Measurements from ENCODE around the gene KRTAP1-5. TPM values are rescaled to one million over a fixed set of nuclear protein-coding genes. Genes with fewer than 3 reads are reported as not detected.
A peak's percentile ranks its signal among the peaks of the same experiment; 100 is the strongest.

KRTAP1-5 gene
- total and polyA plus RNA-seq, 2 experiments from 2014 or later, result not detected

DNA sequence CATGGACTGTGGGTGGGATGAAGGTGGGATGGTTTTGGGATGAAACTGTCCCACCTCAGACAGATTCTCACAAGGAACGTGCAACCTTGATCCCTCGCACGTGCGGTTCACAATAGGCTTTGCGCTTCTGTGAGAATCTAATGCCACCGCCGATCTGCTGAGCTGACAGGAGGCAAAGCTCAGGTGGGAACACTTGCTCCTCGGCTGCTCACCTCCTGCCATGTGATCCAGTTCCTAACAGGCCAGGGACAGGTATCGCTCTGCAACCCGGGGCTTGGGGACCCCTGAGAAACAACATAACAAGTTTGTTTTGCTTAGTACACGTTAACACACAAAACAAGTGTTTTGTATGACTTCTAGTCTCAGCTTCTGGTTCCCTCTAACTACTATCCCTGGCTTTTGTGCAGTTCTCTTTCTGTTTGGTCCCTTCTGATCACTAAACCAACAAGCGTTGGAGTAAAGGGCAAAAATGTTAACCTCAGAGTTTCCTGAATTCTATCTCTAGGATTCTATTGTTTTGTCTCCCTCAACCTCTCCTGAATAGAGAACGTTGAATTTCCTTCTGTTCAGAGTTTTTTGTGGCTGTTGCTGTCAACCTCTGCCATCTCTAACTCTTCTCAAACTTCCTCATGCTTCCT, 10.3 kb downstream of the KRTAP1-5 start:
- Histone ChIP-seq H3K4me3 (no peak overlapping the region), H3K9me2 (ENCODE audit: insufficient read depth) (no peaks in the 10 kb centered on the region), H3K4me2 (no peak overlapping the region), H3K36me3 (ENCODE audit: insufficient read depth) (no peaks in the 10 kb centered on the region), H4K20me1 (replicated peaks; ENCODE audit: insufficient read depth) (no peaks in the 10 kb centered on the region), H2AFZ (peak overlapping the region; percentile 59; the same call in 1 of the 2 replicates), H3K27me3 (ENCODE audit: insufficient read depth) (no peaks in the 10 kb centered on the region), H3K79me2 (replicated peaks; ENCODE audit: insufficient read depth) (no peaks in the 10 kb centered on the region), H3K27ac (ENCODE audit: low read depth) (no peak overlapping the region), H3K4me1 (ENCODE audit: insufficient read depth) (no peaks in the 10 kb centered on the region), H3F3A (replicated peaks; ENCODE audit: low read depth) (no peaks in the 10 kb centered on the region)
- no peak overlapping the region for H3K4me3 Mint-ChIP-seq
- H3K9me3 Mint-ChIP-seq, result no peaks in the 10 kb centered on the region
- no peaks in the 10 kb centered on the region for H3K4me1 Mint-ChIP-seq
- no peak for ATAC-seq
- no peaks in the 10 kb centered on the region for H3K27me3 Mint-ChIP-seq (ENCODE audit: insufficient read depth, low read depth, poor library complexity)
- TF ChIP-seq, protein P1, sequence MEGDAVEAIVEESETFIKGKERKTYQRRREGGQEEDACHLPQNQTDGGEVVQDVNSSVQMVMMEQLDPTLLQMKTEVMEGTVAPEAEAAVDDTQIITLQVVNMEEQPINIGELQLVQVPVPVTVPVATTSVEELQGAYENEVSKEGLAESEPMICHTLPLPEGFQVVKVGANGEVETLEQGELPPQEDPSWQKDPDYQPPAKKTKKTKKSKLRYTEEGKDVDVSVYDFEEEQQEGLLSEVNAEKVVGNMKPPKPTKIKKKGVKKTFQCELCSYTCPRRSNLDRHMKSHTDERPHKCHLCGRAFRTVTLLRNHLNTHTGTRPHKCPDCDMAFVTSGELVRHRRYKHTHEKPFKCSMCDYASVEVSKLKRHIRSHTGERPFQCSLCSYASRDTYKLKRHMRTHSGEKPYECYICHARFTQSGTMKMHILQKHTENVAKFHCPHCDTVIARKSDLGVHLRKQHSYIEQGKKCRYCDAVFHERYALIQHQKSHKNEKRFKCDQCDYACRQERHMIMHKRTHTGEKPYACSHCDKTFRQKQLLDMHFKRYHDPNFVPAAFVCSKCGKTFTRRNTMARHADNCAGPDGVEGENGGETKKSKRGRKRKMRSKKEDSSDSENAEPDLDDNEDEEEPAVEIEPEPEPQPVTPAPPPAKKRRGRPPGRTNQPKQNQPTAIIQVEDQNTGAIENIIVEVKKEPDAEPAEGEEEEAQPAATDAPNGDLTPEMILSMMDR (conservative IDR thresholded peaks at IDR 0.05; ENCODE audit: low read depth in 2 of 2), result no peak
- TF ChIP-seq ZNF331 (CRISPR knock-in tag; IDR thresholded peaks at IDR 0.05; ENCODE audit: low read depth) (no peak), POLR2AphosphoS5 (IDR thresholded peaks at IDR 0.05; ENCODE audit: low read depth) (no peak), EZH2 (IDR thresholded peaks at IDR 0.05; ENCODE audit: low read depth, unreplicated experiment) (no peak), STAT1 (IDR thresholded peaks at IDR 0.05; ENCODE audit: unreplicated experiment) (no peak), EZH2phosphoT487 (IDR thresholded peaks at IDR 0.05; ENCODE audit: unreplicated experiment) (no peak), CREB1 (CRISPR knock-in tag; IDR thresholded peaks at IDR 0.05; ENCODE audit: low read depth) (no peak), JUNB (IDR thresholded peaks at IDR 0.05; ENCODE audit: unreplicated experiment) (no peak), NANOG (IDR thresholded peaks at IDR 0.05; ENCODE audit: borderline replicate concordance) (no peak), ZNF114 (CRISPR knock-in tag; IDR thresholded peaks at IDR 0.05) (no peak)
- TF ChIP-seq, protein P2, sequence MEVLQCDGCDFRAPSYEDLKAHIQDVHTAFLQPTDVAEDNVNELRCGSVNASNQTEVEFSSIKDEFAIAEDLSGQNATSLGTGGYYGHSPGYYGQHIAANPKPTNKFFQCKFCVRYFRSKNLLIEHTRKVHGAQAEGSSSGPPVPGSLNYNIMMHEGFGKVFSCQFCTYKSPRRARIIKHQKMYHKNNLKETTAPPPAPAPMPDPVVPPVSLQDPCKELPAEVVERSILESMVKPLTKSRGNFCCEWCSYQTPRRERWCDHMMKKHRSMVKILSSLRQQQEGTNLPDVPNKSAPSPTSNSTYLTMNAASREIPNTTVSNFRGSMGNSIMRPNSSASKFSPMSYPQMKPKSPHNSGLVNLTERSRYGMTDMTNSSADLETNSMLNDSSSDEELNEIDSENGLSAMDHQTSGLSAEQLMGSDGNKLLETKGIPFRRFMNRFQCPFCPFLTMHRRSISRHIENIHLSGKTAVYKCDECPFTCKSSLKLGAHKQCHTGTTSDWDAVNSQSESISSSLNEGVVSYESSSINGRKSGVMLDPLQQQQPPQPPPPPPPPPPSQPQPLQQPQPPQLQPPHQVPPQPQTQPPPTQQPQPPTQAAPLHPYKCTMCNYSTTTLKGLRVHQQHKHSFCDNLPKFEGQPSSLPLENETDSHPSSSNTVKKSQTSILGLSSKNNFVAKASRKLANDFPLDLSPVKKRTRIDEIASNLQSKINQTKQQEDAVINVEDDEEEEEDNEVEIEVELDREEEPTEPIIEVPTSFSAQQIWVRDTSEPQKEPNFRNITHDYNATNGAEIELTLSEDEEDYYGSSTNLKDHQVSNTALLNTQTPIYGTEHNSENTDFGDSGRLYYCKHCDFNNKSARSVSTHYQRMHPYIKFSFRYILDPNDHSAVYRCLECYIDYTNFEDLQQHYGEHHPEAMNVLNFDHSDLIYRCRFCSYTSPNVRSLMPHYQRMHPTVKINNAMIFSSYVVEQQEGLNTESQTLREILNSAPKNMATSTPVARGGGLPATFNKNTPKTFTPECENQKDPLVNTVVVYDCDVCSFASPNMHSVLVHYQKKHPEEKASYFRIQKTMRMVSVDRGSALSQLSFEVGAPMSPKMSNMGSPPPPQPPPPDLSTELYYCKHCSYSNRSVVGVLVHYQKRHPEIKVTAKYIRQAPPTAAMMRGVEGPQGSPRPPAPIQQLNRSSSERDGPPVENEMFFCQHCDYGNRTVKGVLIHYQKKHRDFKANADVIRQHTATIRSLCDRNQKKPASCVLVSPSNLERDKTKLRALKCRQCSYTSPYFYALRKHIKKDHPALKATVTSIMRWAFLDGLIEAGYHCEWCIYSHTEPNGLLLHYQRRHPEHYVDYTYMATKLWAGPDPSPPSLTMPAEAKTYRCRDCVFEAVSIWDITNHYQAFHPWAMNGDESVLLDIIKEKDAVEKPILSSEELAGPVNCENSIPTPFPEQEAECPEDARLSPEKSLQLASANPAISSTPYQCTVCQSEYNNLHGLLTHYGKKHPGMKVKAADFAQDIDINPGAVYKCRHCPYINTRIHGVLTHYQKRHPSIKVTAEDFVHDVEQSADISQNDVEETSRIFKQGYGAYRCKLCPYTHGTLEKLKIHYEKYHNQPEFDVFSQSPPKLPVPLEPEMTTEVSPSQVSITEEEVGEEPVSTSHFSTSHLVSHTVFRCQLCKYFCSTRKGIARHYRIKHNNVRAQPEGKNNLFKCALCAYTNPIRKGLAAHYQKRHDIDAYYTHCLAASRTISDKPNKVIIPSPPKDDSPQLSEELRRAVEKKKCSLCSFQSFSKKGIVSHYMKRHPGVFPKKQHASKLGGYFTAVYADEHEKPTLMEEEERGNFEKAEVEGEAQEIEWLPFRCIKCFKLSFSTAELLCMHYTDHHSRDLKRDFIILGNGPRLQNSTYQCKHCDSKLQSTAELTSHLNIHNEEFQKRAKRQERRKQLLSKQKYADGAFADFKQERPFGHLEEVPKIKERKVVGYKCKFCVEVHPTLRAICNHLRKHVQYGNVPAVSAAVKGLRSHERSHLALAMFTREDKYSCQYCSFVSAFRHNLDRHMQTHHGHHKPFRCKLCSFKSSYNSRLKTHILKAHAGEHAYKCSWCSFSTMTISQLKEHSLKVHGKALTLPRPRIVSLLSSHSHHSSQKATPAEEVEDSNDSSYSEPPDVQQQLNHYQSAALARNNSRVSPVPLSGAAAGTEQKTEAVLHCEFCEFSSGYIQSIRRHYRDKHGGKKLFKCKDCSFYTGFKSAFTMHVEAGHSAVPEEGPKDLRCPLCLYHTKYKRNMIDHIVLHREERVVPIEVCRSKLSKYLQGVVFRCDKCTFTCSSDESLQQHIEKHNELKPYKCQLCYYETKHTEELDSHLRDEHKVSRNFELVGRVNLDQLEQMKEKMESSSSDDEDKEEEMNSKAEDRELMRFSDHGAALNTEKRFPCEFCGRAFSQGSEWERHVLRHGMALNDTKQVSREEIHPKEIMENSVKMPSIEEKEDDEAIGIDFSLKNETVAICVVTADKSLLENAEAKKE (CRISPR knock-in tag; IDR thresholded peaks at IDR 0.05), result no peak
- TF ChIP-seq, protein P3, sequence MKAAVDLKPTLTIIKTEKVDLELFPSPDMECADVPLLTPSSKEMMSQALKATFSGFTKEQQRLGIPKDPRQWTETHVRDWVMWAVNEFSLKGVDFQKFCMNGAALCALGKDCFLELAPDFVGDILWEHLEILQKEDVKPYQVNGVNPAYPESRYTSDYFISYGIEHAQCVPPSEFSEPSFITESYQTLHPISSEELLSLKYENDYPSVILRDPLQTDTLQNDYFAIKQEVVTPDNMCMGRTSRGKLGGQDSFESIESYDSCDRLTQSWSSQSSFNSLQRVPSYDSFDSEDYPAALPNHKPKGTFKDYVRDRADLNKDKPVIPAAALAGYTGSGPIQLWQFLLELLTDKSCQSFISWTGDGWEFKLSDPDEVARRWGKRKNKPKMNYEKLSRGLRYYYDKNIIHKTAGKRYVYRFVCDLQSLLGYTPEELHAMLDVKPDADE (IDR thresholded peaks at IDR 0.05), result no peak
- TF ChIP-seq, protein P4, sequence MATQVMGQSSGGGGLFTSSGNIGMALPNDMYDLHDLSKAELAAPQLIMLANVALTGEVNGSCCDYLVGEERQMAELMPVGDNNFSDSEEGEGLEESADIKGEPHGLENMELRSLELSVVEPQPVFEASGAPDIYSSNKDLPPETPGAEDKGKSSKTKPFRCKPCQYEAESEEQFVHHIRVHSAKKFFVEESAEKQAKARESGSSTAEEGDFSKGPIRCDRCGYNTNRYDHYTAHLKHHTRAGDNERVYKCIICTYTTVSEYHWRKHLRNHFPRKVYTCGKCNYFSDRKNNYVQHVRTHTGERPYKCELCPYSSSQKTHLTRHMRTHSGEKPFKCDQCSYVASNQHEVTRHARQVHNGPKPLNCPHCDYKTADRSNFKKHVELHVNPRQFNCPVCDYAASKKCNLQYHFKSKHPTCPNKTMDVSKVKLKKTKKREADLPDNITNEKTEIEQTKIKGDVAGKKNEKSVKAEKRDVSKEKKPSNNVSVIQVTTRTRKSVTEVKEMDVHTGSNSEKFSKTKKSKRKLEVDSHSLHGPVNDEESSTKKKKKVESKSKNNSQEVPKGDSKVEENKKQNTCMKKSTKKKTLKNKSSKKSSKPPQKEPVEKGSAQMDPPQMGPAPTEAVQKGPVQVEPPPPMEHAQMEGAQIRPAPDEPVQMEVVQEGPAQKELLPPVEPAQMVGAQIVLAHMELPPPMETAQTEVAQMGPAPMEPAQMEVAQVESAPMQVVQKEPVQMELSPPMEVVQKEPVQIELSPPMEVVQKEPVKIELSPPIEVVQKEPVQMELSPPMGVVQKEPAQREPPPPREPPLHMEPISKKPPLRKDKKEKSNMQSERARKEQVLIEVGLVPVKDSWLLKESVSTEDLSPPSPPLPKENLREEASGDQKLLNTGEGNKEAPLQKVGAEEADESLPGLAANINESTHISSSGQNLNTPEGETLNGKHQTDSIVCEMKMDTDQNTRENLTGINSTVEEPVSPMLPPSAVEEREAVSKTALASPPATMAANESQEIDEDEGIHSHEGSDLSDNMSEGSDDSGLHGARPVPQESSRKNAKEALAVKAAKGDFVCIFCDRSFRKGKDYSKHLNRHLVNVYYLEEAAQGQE (IDR thresholded peaks at IDR 0.05; ENCODE audit: unreplicated experiment), result no peak
- DNase-seq (ENCODE audit: low spot score), result no peak
- no peaks in the 10 kb centered on the region for H3K36me3 Mint-ChIP-seq (ENCODE audit: low read depth)
- H3K27ac Mint-ChIP-seq, result no peak overlapping the region

Measured in GM23338 (cell line).